GM12872 (cell line): ENCODE data around the gene UBE3D.

ENCODE experiments used
- TF ChIP-seq, protein P1 (sequence below): IDR thresholded peaks from 3 replicates; pipeline ENCODE4 v1.5.1; 2011; ENCODE audit warnings: low read depth, mild to moderate bottlenecking, low read length, moderate library complexity; ENCODE audit not compliant: insufficient read depth

The UBE3D gene

DNA sequence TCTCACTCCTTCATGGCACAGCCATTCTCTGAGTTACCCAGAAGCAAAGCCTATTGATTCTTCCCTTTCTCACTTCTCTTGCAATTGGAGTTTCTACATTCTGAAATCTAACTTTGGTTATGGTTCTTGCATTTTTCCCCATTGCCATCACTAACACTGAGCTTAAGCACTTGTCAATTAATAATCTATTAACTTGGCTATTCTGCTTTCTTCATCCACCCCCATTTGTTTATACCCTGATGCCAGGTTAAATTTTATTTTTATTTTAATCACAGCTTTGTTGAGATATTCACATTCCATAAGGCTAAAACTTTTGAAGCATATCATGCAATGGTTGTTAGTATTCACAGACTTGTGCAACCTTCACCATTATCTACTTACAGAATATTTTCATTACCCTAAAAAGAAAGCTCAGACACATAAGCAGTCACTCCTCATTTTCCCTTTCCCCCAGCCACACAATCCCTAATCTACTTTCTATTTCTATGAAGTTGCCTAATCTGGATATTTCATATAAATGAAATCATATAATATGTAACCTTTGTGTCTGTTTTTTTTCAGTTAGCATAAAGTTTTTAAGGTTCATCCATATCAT, 222.3 kb downstream of the UBE3D start:
- TF ChIP-seq, protein P1, sequence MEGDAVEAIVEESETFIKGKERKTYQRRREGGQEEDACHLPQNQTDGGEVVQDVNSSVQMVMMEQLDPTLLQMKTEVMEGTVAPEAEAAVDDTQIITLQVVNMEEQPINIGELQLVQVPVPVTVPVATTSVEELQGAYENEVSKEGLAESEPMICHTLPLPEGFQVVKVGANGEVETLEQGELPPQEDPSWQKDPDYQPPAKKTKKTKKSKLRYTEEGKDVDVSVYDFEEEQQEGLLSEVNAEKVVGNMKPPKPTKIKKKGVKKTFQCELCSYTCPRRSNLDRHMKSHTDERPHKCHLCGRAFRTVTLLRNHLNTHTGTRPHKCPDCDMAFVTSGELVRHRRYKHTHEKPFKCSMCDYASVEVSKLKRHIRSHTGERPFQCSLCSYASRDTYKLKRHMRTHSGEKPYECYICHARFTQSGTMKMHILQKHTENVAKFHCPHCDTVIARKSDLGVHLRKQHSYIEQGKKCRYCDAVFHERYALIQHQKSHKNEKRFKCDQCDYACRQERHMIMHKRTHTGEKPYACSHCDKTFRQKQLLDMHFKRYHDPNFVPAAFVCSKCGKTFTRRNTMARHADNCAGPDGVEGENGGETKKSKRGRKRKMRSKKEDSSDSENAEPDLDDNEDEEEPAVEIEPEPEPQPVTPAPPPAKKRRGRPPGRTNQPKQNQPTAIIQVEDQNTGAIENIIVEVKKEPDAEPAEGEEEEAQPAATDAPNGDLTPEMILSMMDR = no peak

DNA sequence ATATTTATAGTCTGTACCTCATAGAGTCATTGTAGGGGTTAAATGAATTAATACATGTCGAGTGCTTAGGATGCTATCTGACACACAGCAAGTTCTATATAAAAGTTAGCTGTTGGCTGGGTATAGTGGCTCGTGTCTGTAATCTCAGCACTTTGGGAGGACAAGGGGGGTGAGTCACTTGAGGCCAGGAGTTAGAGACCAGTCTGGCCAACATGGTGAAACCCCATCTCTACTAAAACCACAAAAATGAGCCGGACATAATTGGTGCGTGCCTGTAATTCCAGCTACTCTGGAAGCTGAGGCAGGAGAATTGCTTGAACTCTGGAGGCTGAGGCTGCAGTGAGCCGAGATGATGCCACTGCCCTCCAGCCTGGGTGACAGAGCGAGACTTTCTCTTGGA, 222.9 kb downstream of the UBE3D start:
- TF ChIP-seq, protein P1 = no peak
